ENCODE data around the gene TRIP13. TPM values are rescaled to one million over a fixed set of nuclear protein-coding genes. Genes with fewer than 3 reads are reported as not detected.
"Not testable (repeated sequence)": the region's sequence is repeated elsewhere in the genome, so short reads cannot be mapped to it uniquely, and the experiment has no call there.

The TRIP13 gene, protein sequence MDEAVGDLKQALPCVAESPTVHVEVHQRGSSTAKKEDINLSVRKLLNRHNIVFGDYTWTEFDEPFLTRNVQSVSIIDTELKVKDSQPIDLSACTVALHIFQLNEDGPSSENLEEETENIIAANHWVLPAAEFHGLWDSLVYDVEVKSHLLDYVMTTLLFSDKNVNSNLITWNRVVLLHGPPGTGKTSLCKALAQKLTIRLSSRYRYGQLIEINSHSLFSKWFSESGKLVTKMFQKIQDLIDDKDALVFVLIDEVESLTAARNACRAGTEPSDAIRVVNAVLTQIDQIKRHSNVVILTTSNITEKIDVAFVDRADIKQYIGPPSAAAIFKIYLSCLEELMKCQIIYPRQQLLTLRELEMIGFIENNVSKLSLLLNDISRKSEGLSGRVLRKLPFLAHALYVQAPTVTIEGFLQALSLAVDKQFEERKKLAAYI
- total RNA-seq (6.5 and 9.4 TPM in 2 replicates), polyA plus RNA-seq (8.7 and 9.2 TPM in 2 replicates)

DNA sequence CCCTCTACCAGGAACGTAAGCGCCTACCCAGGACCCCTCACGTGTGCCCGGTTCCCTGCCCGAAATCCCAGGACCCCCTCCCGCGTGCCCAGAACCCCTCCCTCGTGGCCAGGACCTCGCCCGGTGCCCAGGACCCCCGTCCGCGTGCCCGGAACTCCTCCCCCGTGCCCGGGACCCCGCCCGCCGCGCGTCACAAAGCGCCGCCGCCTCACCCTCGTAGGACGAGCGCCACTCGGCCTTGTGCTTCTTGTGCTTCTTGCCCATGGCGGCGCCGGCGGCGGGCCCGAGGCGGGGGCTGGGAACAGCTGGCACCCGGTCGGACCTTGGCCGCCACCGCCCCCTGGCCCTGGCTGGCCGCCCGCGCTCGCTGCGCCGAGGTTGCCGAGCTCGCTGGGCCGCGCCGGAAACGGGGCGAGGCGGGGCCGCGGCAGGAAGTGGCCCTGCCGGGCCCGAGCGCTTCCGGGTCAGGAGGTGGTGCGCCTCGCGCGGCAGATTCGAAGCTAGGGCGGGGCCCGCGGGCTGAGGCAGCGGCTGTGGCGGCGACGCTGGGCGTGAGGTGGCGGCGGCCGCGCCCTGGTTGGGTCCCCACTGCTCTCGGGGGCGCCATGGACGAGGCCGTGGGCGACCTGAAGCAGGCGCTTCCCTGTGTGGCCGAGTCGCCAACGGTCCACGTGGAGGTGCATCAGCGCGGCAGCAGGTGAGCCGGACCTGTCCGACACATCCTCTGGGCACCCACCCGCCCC is at the start of gene TRIP13, which contains the start of gene BRD9:
TRIP13 (plus strand) TSS at position 491 of the 743 bp plus-strand sequence; CDS start at position 606, 115 bp downstream.
BRD9 (minus strand) TSS at position 408 of the 743 bp plus-strand sequence; CDS start at position 264, 144 bp downstream.
- H3K36me3 ChIP-seq (replicated peaks; ENCODE audit: insufficient read depth, low read depth), result no peaks in the 10 kb centered on the region
- peak within 1 kb of the TSS; percentile 89 for H2AFZ ChIP-seq
- no peaks in the 10 kb centered on the region for H3K27me3 ChIP-seq
- peaks cover 39% of the 10 kb centered on the region for H3K79me2 ChIP-seq
- WGBS (ENCODE audit: low lambda C conversion rate, missing lambda C conversion rate), result 2% methylated on average over 45 of the region's 91 CpGs
- H3K4me3 ChIP-seq, result peak within 1 kb of the TSS; percentile 85
- peak within 1 kb of the TSS; percentile 99 for H3K27ac ChIP-seq
- no peaks in the 10 kb centered on the region for H3K9me3 ChIP-seq (ENCODE audit: low read depth)
- H3K4me2 ChIP-seq, result peak within 1 kb of the TSS; percentile 98
- peak; percentile 94 for DNase-seq (ENCODE audit: low spot score)
- no peaks in the 10 kb centered on the region for H4K20me1 ChIP-seq (ENCODE audit: insufficient read depth, poor library complexity, severe bottlenecking)
- TF ChIP-seq EZH2phosphoT487 (IDR thresholded peaks at IDR 0.05; ENCODE audit: low read depth, severe bottlenecking, unreplicated experiment) (no peak), EZH2 (IDR thresholded peaks at IDR 0.05; ENCODE audit: borderline replicate concordance) (no peak), CTCF (IDR thresholded peaks at IDR 0.05; ENCODE audit: poor library complexity) (peak; percentile 18)
- H3K4me1 ChIP-seq (ENCODE audit: insufficient read depth), result peaks cover 10% of the 10 kb centered on the region
- H3K9me2 ChIP-seq (replicated peaks; ENCODE audit: insufficient read depth), result no peaks in the 10 kb centered on the region

GRCh38 chr5:843371-843770 is 49.3 kb upstream of the TRIP13 start:
- not testable (repeated sequence) for H3K27me3 ChIP-seq; H3K9me2 ChIP-seq (replicated peaks; ENCODE audit: insufficient read depth); H3K36me3 ChIP-seq (replicated peaks; ENCODE audit: insufficient read depth, low read depth); H3K9me3 ChIP-seq (ENCODE audit: low read depth); H3K4me3 ChIP-seq; H3K4me2 ChIP-seq; H2AFZ ChIP-seq; H3K4me1 ChIP-seq (ENCODE audit: insufficient read depth); H3K79me2 ChIP-seq; DNase-seq (ENCODE audit: low spot score); H3K27ac ChIP-seq; H4K20me1 ChIP-seq (ENCODE audit: insufficient read depth, poor library complexity, severe bottlenecking)
- WGBS (ENCODE audit: low lambda C conversion rate, missing lambda C conversion rate), result 94% methylated on average over 22 of the region's 26 CpGs

DNA sequence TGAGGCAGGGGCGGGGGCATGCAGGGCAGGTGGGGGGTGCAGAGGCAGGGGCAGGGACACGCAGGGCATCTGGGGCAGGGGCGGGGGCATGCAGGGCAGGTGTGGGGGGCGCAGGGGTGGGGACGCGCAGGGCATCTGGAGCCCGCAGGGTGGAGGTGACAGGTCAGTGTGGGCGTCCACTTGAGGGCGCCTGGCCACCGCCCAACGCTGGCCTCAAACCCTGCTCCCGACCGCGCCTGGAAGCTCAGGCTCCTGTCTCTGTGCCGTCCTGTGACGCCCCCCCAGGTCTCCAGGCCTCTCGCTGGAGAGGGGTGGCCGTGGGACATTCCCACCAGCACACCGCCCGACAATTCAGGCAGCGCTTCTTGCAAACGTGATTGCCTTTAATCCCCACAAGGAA is 48.8 kb upstream of the TRIP13 start:
- H3K9me3 ChIP-seq (ENCODE audit: low read depth); H3K27ac ChIP-seq; DNase-seq (ENCODE audit: low spot score); H3K79me2 ChIP-seq; H4K20me1 ChIP-seq (ENCODE audit: insufficient read depth, poor library complexity, severe bottlenecking); H3K36me3 ChIP-seq (replicated peaks; ENCODE audit: insufficient read depth, low read depth); H3K4me1 ChIP-seq (ENCODE audit: insufficient read depth); H3K27me3 ChIP-seq; H2AFZ ChIP-seq; H3K9me2 ChIP-seq (replicated peaks; ENCODE audit: insufficient read depth); H3K4me2 ChIP-seq; H3K4me3 ChIP-seq: not testable (repeated sequence)
- 82% methylated on average over 18 of the region's 22 CpGs for WGBS (ENCODE audit: low lambda C conversion rate, missing lambda C conversion rate)

DNA sequence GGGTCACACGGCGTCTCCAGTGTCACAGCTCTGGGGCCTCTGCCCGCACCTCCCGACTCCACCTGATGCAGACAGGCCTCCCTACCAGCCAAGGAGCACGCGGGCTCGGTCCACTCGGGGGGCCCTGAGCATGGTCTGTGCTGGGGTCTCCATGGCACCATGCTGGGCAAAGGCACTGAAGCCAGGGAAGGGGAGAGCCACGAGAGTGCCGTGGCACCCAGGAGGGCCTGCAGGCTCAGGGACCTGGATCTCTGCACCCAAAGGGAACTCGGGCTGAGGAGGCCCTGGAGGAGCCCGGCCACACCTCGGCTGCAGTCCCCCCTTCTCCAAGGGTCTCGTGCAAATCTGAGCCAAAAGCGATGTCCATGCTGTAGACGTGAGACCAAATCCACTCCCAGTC is 48.3 kb upstream of the TRIP13 start:
- H2AFZ ChIP-seq; H3K4me2 ChIP-seq; H3K9me2 ChIP-seq (replicated peaks; ENCODE audit: insufficient read depth); H3K27me3 ChIP-seq; DNase-seq (ENCODE audit: low spot score); H3K9me3 ChIP-seq (ENCODE audit: low read depth); H3K4me3 ChIP-seq; H4K20me1 ChIP-seq (ENCODE audit: insufficient read depth, poor library complexity, severe bottlenecking); H3K27ac ChIP-seq; H3K79me2 ChIP-seq; H3K4me1 ChIP-seq (ENCODE audit: insufficient read depth); H3K36me3 ChIP-seq (replicated peaks; ENCODE audit: insufficient read depth, low read depth): not testable (repeated sequence)
- WGBS (ENCODE audit: low lambda C conversion rate, missing lambda C conversion rate), result 93% methylated on average over 16 of the region's 16 CpGs

DNA sequence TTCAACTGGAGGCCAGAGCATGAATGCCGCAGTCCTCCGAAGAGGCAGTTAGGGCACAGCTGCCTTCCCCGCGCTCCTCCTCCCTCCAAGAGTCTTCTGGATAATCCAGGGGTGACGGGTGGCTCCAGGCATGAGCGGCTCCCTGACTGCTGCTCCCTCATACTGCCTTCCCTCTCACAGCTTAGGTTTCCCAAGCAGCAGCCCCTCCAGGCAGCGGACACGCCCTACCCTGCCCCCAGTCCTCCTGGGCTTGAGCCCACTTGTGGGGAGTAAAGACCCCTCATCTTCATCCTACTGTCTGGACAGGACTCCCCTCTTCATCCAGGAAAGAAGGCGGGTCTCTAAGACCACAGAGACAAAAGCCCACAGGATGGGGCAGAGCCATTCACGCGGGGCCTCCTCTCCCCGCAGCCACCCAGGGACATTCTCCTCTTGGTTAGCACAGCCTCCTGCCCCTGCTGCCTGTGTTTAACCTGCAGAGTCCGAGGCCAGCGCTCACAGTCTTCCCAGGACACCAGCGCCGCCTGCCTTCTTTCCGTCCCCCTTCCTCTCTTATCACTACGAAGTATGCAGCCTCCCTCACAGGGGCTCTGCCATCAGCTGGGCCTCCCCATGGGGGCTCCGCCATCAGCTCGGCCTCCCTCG is 47.5 kb upstream of the TRIP13 start:
- H3K27me3 ChIP-seq; H3K79me2 ChIP-seq; H3K9me2 ChIP-seq (replicated peaks; ENCODE audit: insufficient read depth); H2AFZ ChIP-seq; H3K9me3 ChIP-seq (ENCODE audit: low read depth); H3K4me1 ChIP-seq (ENCODE audit: insufficient read depth); DNase-seq (ENCODE audit: low spot score); H3K4me2 ChIP-seq; H4K20me1 ChIP-seq (ENCODE audit: insufficient read depth, poor library complexity, severe bottlenecking); H3K27ac ChIP-seq; H3K4me3 ChIP-seq; H3K36me3 ChIP-seq (replicated peaks; ENCODE audit: insufficient read depth, low read depth): not testable (repeated sequence)
- whole genome bisulfite sequencing (ENCODE audit: low lambda C conversion rate, missing lambda C conversion rate), result 85% methylated on average over 12 of the region's 21 CpGs

DNA sequence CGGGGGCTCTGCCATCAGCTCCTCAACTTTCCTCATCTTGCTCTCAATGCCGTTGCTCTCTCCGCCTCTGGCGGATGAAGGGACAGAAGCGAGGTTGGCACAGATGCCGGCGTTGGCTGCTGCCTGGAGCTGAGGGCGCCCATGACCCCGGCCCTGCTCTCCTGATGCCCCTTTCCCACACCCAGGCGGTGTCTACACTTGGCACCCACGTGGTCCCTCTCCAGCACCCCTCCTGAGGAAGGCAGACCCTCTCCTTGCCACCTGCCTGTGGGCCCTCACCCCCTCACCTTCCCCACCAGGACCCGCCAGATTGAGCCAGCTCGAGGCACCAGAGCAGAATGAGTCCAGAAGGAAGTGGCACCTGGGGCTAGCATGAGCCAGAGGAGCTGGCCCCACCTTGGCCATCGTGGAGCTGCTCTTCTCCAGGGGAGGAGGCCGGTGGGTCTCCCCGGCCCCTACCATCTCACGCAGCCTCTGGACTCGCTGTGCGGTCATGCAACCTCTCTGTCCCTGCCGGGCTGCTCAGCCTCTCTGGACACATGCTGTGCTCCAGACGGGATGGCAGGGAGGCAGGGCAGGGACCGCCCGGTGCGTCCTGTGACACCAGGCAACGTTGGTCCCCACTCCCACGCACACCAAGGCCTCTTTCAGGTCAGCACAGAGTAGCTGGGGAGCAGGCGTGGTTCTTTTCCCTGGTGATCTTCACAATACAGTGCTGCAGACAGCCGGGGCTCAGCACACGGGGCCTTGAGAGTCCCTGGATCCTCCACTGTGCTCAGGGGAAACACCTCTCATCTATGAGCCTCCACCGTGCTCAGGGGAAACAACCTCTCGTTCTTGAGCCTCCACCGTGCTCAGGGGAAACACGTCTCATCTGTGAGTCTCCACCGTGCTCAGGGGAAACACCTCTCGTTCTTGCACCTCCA is 46.7 kb upstream of the TRIP13 start:
- H3K4me3 ChIP-seq; H3K4me1 ChIP-seq (ENCODE audit: insufficient read depth); H3K9me2 ChIP-seq (replicated peaks; ENCODE audit: insufficient read depth); DNase-seq (ENCODE audit: low spot score); H3K27me3 ChIP-seq; H2AFZ ChIP-seq; H3K9me3 ChIP-seq (ENCODE audit: low read depth); H3K79me2 ChIP-seq; H4K20me1 ChIP-seq (ENCODE audit: insufficient read depth, poor library complexity, severe bottlenecking); H3K27ac ChIP-seq; H3K36me3 ChIP-seq (replicated peaks; ENCODE audit: insufficient read depth, low read depth); H3K4me2 ChIP-seq: not testable (repeated sequence)
- WGBS (ENCODE audit: low lambda C conversion rate, missing lambda C conversion rate), result 91% methylated on average over 29 of the region's 35 CpGs
